Gastrocnemius medialis (tissue), 4 donors: ENCODE measurements around the gene OIT3.

ENCODE experiments used
- CTCF ChIP-seq, 5 experiments: fragments of 450-650 bp in 3 of 5; fragments of 200-600 bp in 2 of 5; sonication (generic) in 2 of 5; IDR thresholded peaks in 4 of 5; conservative IDR thresholded peaks in 1 of 5; 1 replicate in 4 of 5; 2 replicates in 1 of 5; pipeline ENCODE4 v1.5.1; 2016 to 2019; ENCODE audit warnings: antibody characterized with exemption in 5 of 5, mild to moderate bottlenecking in 3 of 5, moderate library complexity in 3 of 5
- POLR2A ChIP-seq, 2 donors: fragments of 450-650 bp; IDR thresholded peaks; one replicate each; pipeline ENCODE4 v1.6.1; 2017; ENCODE audit warnings: antibody characterized with exemption in 2 of 2, mild to moderate bottlenecking in 2 of 2, moderate library complexity in 2 of 2

GRCh38 chr10:72879245-72879644 is 14.3 kb upstream of the OIT3 start:
- TF ChIP-seq CTCF (IDR thresholded peaks at IDR 0.05 in 4 of 5, conservative IDR thresholded peaks at IDR 0.05 in 1 of 5) (no peak), POLR2A (IDR thresholded peaks at IDR 0.05) (no peak)
